Sigmoid colon (tissue), 7 donors: ENCODE measurements around the gene CNEP1R1. TPM values are rescaled to one million over a fixed set of nuclear protein-coding genes. Genes with fewer than 3 reads are reported as not detected.

Source experiments
- DNase-seq: peaks from one replicate; pipeline ENCODE4 v3.0.0-alpha.2; 2019
- H3K27ac ChIP-seq, 4 donors: fragments of 200-600 bp; sonication (generic); one replicate each; pipeline ENCODE4 v1.5.1; 2016 to 2019; ENCODE audit warnings: mild to moderate bottlenecking in 1 of 4
- H3K27me3 ChIP-seq, 3 donors: fragments of 200-600 bp; sonication (generic); one replicate each; pipeline ENCODE4 v1.5.1; 2019; ENCODE audit warnings: mild to moderate bottlenecking in 1 of 3
- H3K36me3 ChIP-seq, 4 donors: fragments of 200-600 bp; sonication (generic); one replicate each; pipeline ENCODE4 v1.5.1; 2016 to 2019
- H3K4me1 ChIP-seq, 4 donors: fragments of 200-600 bp; sonication (generic); one replicate each; pipeline ENCODE4 v1.5.1; 2017 to 2019
- H3K4me3 ChIP-seq, 4 donors: fragments of 200-600 bp; sonication (generic); one replicate each; pipeline ENCODE4 v1.5.1; 2017 to 2019; ENCODE audit warnings: mild to moderate bottlenecking in 2 of 4, moderate library complexity in 1 of 4
- H3K9me3 ChIP-seq, 4 donors: fragments of 200-600 bp in 3 of 4; sonication (generic) in 3 of 4; one replicate each; pipeline versions ENCODE4 v1.5.1 to v1.6.1; 2013 to 2019
- EP300 ChIP-seq, 4 donors: sonication (generic); formaldehyde crosslinking; IDR thresholded peaks; one replicate each; pipeline ENCODE4 v1.6.1; 2017; ENCODE audit warnings: antibody characterized with exemption in 4 of 4
- POLR2A ChIP-seq, 2 donors: fragments of 450-650 bp; IDR thresholded peaks; one replicate each; pipeline ENCODE4 v1.6.1; 2016; ENCODE audit warnings: antibody characterized with exemption in 2 of 2, mild to moderate bottlenecking in 2 of 2, moderate library complexity in 2 of 2
- POLR2AphosphoS5 ChIP-seq, 4 donors: sonication (generic); formaldehyde crosslinking; IDR thresholded peaks; one replicate each; pipeline ENCODE4 v1.6.1; 2017; ENCODE audit warnings: antibody characterized with exemption in 4 of 4
- WGBS, 2 donors: extraction: QIAGEN DNeasy Blood & Tissue Kit; methylation state at CpG; one replicate each; pipeline ENCODE4 v1.1.7; 2013; 5-methylcytosine and 5-hydroxymethylcytosine counted together
- intact Hi-C: fragments of 100-400 bp; cut with DNase I; formaldehyde crosslinking; loops from one replicate; pipeline ENCODE4 v1.15.1; 2023
- polyA plus RNA-seq, 3 donors: library from polyadenylated mRNA; stranded (reverse); fragments of 200-250 nt; gene quantifications; one replicate each; pipeline ENCODE4 v1.2.3, GENCODE V29; 2013
- total RNA-seq, 4 donors: library from RNA; depleted of rRNA; stranded (reverse); fragments of >200 nt; gene quantifications; one replicate each; pipeline ENCODE4 v1.1.0, GENCODE V29; 2016
- TF ChIP-seq, protein P1 (sequence below), 4 experiments: fragments of 450-650 bp in 3 of 4; fragments of 200-600 bp in 1 of 4; IDR thresholded peaks; one replicate each; pipeline ENCODE4 v1.5.1; 2016 to 2019; ENCODE audit warnings: antibody characterized with exemption in 4 of 4, mild to moderate bottlenecking in 3 of 4, moderate library complexity in 2 of 4
- donor health status: healthy with polysubstance abuse.
- donor health status: Bipolar disorder and iron deficiency.
- donor health status: healthy.

CNEP1R1 gene
- total and polyA plus RNA-seq, 7 donors = 6.5 to 18.9 (median 10.9) TPM

- Histone ChIP-seq H3K36me3 (no peaks in the 10 kb centered on the region), H3K27me3 (no peaks in the 10 kb centered on the region), H3K4me1 (no peaks in the 10 kb centered on the region), H3K4me3 (no peak overlapping the region), H3K9me3 (no peaks in the 10 kb centered on the region), H3K27ac (no peak overlapping the region)
- TF ChIP-seq POLR2A (IDR thresholded peaks at IDR 0.05) (no peak), EP300 (IDR thresholded peaks at IDR 0.05) (no peak), POLR2AphosphoS5 (IDR thresholded peaks at IDR 0.05) (no peak)
- TF ChIP-seq, protein P1, sequence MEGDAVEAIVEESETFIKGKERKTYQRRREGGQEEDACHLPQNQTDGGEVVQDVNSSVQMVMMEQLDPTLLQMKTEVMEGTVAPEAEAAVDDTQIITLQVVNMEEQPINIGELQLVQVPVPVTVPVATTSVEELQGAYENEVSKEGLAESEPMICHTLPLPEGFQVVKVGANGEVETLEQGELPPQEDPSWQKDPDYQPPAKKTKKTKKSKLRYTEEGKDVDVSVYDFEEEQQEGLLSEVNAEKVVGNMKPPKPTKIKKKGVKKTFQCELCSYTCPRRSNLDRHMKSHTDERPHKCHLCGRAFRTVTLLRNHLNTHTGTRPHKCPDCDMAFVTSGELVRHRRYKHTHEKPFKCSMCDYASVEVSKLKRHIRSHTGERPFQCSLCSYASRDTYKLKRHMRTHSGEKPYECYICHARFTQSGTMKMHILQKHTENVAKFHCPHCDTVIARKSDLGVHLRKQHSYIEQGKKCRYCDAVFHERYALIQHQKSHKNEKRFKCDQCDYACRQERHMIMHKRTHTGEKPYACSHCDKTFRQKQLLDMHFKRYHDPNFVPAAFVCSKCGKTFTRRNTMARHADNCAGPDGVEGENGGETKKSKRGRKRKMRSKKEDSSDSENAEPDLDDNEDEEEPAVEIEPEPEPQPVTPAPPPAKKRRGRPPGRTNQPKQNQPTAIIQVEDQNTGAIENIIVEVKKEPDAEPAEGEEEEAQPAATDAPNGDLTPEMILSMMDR (IDR thresholded peaks at IDR 0.05) = no peak
- intact Hi-C loops = no loop called here
- no peak for DNase-seq
- 89 to 90% methylated on average over 4 of the region's 4 CpGs for WGBS, 2 donors
These were observed 20.8 kb upstream of the CNEP1R1 start for GRCh38 chr16:50004239-50004638.

DNA sequence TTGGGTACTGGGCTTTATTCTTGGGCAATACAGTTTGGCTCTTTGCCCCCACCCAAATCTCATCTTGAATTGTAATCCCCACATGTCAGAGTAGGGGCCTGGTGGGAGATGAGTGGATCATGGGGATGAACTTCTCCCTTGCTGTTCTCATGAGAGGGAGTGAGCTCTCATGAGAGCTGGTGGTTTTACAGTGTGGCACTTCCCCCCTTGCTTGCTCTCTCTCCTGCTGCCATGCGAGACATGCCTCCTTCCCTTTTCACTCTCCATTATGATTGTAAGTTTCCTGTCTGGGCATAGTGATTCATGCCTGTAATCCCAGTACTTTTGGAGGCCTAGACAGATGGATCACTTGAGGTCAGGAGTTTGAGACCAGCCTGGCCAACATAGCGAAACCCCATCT, 18.1 kb upstream of the CNEP1R1 start:
- WGBS, 2 donors = 76 to 89% methylated on average over 2 of the region's 2 CpGs
- Histone ChIP-seq H3K9me3 (no peaks in the 10 kb centered on the region), H3K27ac (no peak overlapping the region), H3K36me3 (no peaks in the 10 kb centered on the region), H3K4me3 (no peak overlapping the region), H3K27me3 (no peaks in the 10 kb centered on the region), H3K4me1 (no peaks in the 10 kb centered on the region)
- intact Hi-C loops = no loop called here
- TF ChIP-seq EP300 (IDR thresholded peaks at IDR 0.05) (no peak), POLR2A (IDR thresholded peaks at IDR 0.05) (no peak), POLR2AphosphoS5 (IDR thresholded peaks at IDR 0.05) (no peak)
- TF ChIP-seq, protein P1 (IDR thresholded peaks at IDR 0.05) = no peak
- DNase-seq = no peak

DNA sequence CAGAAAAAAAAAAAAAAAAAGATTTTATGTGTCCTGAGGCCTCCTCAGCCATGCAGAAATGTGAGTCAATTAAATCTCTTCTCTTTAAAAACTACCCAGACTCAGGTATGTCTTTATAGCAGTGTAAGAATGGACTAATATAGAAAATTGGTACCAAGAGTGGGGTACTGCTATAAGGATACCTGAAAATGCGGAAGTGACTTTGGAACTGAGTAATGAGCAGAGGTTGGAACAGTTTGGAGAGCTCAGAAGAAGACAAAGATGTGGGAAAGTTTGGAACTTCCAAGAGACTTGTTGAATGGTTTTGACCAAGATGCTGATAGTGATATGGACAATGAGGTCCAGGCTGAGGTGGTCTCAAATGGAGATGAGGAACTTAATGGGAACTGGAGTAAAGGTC, 17.3 kb upstream of the CNEP1R1 start:
- intact Hi-C loops = no loop called here
- no peaks in the 10 kb centered on the region for H3K4me1 ChIP-seq
- no peaks in the 10 kb centered on the region for H3K9me3 ChIP-seq
- no peaks in the 10 kb centered on the region for H3K27me3 ChIP-seq
- H3K4me3 ChIP-seq = no peak overlapping the region
- TF ChIP-seq, protein P1 (IDR thresholded peaks at IDR 0.05) = no peak
- TF ChIP-seq EP300 (IDR thresholded peaks at IDR 0.05) (no peak), POLR2AphosphoS5 (IDR thresholded peaks at IDR 0.05) (no peak), POLR2A (IDR thresholded peaks at IDR 0.05) (no peak)
- 92 to 95% methylated on average over 1 of the region's 1 CpG for WGBS, 2 donors
- no peaks in the 10 kb centered on the region for H3K36me3 ChIP-seq
- H3K27ac ChIP-seq = no peak overlapping the region
- no peak for DNase-seq

- DNase-seq = no peak
- Histone ChIP-seq H3K36me3 (no peaks in the 10 kb centered on the region), H3K27me3 (no peaks in the 10 kb centered on the region), H3K9me3 (no peaks in the 10 kb centered on the region), H3K4me3 (no peak overlapping the region), H3K4me1 (no peaks in the 10 kb centered on the region), H3K27ac (no peak overlapping the region)
- TF ChIP-seq, protein P1 (IDR thresholded peaks at IDR 0.05) = no peak
- TF ChIP-seq POLR2AphosphoS5 (IDR thresholded peaks at IDR 0.05) (no peak), POLR2A (IDR thresholded peaks at IDR 0.05) (no peak), EP300 (IDR thresholded peaks at IDR 0.05) (no peak)
- intact Hi-C loops = no loop called here
- WGBS, 2 donors = 86 to 88% methylated on average over 2 of the region's 2 CpGs
These were observed 14.8 kb upstream of the CNEP1R1 start for GRCh38 chr16:50010212-50010611.

- Histone ChIP-seq H3K36me3 (no peaks in the 10 kb centered on the region), H3K27me3 (no peaks in the 10 kb centered on the region), H3K9me3 (no peaks in the 10 kb centered on the region), H3K4me1 (no peaks in the 10 kb centered on the region), H3K4me3 (no peak overlapping the region), H3K27ac (no peak overlapping the region)
- intact Hi-C loops = no loop called here
- TF ChIP-seq POLR2A (IDR thresholded peaks at IDR 0.05) (no peak), EP300 (IDR thresholded peaks at IDR 0.05) (no peak), POLR2AphosphoS5 (IDR thresholded peaks at IDR 0.05) (no peak)
- TF ChIP-seq, protein P1 (IDR thresholded peaks at IDR 0.05) = no peak
- WGBS, 2 donors = 61 to 69% methylated on average over 3 of the region's 3 CpGs
- DNase-seq = no peak
These were observed 13.3 kb upstream of the CNEP1R1 start for GRCh38 chr16:50011707-50012106.
